ENCODE results near the gene DDX6.

DDX6 gene

DNA sequence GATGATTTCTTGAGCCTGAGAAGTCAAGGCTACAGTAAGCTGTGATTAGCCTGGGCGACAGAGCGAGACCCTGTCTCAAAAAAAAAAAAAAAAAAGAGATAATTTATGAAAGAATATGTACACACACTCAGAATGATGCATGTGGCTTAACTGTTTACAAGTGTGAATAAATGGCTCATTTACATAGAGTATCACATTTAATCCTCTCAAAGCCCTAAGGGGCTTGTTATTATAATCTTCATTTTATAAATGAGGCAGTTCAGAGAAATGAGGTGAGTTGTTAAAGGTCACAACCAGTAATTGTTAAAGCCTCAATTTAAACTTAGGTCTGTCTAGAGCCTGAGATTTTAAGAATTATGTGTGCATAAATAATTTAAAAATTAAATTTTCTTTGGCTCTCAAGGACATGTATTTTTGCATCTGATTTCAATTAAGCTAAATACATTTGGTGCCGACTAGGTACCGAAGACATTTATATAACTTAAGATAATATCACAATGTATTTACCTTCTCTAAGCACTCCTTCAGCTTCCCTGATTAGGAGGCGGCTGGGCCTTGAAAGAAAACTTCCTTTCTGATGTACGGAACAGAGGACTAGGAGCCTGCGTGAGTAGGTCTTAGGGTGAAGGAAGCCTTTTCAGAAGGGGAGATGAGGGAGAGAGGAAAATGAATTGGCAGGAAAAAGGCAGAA is 28.5 kb upstream of the DDX6 start:
- no peak for TF ChIP-seq KLF9 (tag by site-specific recombination; IDR thresholded peaks at IDR 0.05; ENCODE audit: low read depth)
- no peak for TF ChIP-seq ZNF354C (tag by site-specific recombination; IDR thresholded peaks at IDR 0.05; ENCODE audit: borderline replicate concordance, low read depth)
- no peak for TF ChIP-seq ZNF549 (tag by site-specific recombination; IDR thresholded peaks at IDR 0.05)
- TF ChIP-seq YY2 (tag by site-specific recombination; IDR thresholded peaks at IDR 0.05) = no peak
- TF ChIP-seq ZNF248 (tag by site-specific recombination; IDR thresholded peaks at IDR 0.05) = no peak
- no peak for TF ChIP-seq MYNN (tag by site-specific recombination; IDR thresholded peaks at IDR 0.05; ENCODE audit: borderline replicate concordance)
- TF ChIP-seq ZNF704 (tag by site-specific recombination; IDR thresholded peaks at IDR 0.05) = no peak
- TF ChIP-seq, protein P1, sequence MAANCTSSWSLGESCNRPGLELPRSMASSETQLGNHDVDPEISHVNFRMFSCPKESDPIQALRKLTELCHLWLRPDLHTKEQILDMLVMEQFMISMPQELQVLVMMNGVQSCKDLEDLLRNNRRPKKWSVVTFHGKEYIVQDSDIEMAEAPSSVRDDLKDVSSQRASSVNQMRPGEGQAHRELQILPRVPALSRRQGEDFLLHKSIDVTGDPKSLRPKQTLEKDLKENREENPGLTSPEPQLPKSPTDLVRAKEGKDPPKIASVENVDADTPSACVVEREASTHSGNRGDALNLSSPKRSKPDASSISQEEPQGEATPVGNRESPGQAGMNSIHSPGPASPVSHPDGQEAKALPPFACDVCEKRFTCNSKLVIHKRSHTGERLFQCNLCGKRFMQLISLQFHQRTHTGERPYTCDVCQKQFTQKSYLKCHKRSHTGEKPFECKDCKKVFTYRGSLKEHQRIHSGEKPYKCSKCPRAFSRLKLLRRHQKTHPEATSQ (tag by site-specific recombination; IDR thresholded peaks at IDR 0.05) = no peak
- TF ChIP-seq ZNF221 (tag by site-specific recombination; IDR thresholded peaks at IDR 0.05; ENCODE audit: borderline replicate concordance) = no peak
- no peak for TF ChIP-seq WT1 (tag by site-specific recombination; IDR thresholded peaks at IDR 0.05)
- TF ChIP-seq ZNF529 (tag by site-specific recombination; IDR thresholded peaks at IDR 0.05; ENCODE audit: insufficient replicate concordance) = no peak
- no peak for TF ChIP-seq SP3 (tag by site-specific recombination; IDR thresholded peaks at IDR 0.05)
- no peak for TF ChIP-seq ZFP37 (tag by site-specific recombination; IDR thresholded peaks at IDR 0.05)
- TF ChIP-seq ZNF112 (tag by site-specific recombination; IDR thresholded peaks at IDR 0.05) = no peak
- no peak for TF ChIP-seq TCF7L2 (IDR thresholded peaks at IDR 0.05; ENCODE audit: borderline replicate concordance, low read depth, low read length)
- TF ChIP-seq ZNF660 (tag by site-specific recombination; IDR thresholded peaks at IDR 0.05) = no peak
- no peak for TF ChIP-seq ZNF426 (tag by site-specific recombination; IDR thresholded peaks at IDR 0.05)
- no peak for TF ChIP-seq ZNF600 (tag by site-specific recombination; IDR thresholded peaks at IDR 0.05)
- TF ChIP-seq ZNF596 (tag by site-specific recombination; IDR thresholded peaks at IDR 0.05) = no peak
- no peak for TF ChIP-seq HOXC10 (CRISPR knock-in tag; IDR thresholded peaks at IDR 0.05)
- H3K4me1 ChIP-seq (ENCODE audit: control insufficient read depth, insufficient read depth, low read length) = no peaks in the 10 kb centered on the region
- no peaks in the 10 kb centered on the region for H3K36me3 ChIP-seq (ENCODE audit: control insufficient read depth in 2 of 2, insufficient read depth in 1 of 2, low read length in 2 of 2)
- CTCF ChIA-PET = no interaction called here
- H3K4me3 ChIP-seq (ENCODE audit: low read depth, low read length) = no peak overlapping the region
- H3K27ac ChIP-seq (ENCODE audit: extremely low read depth, low read depth, low read length) = no peak overlapping the region
- no peaks in the 10 kb centered on the region for H3K9me3 ChIP-seq (ENCODE audit: control insufficient read depth, insufficient read depth, low read depth, low read length)
- POLR2A ChIA-PET = no interaction called here

DNA sequence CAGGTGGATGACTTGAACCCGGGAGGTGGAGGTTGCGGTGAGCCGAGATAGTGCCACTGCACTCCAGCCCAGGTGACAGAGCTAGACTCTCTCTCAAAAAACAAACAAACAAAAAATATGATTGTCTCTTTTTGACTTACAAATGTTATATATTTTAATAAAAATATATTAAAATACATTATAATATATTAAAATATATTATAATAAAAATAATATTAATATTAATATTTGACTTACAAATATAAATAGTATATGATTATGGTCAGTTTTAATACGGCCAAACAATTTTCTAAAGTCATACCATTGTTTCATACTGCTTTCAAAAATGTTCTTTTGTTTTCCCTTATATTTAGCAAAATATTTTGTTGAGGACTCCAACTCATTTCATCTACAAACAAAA is 27.2 kb upstream of the DDX6 start:
- Histone ChIP-seq H3K4me3 (ENCODE audit: low read depth, low read length) (no peak overlapping the region), H3K4me1 (ENCODE audit: control insufficient read depth, insufficient read depth, low read length) (no peaks in the 10 kb centered on the region), H3K27ac (ENCODE audit: extremely low read depth, low read depth, low read length) (no peak overlapping the region), H3K9me3 (ENCODE audit: control insufficient read depth, insufficient read depth, low read depth, low read length) (no peaks in the 10 kb centered on the region), H3K36me3 (ENCODE audit: control insufficient read depth in 2 of 2, insufficient read depth in 1 of 2, low read length in 2 of 2) (no peaks in the 10 kb centered on the region)
- no peak for TF ChIP-seq ELK4 (IDR thresholded peaks at IDR 0.05; ENCODE audit: borderline replicate concordance, low read depth, low read length)
- TF ChIP-seq, protein P2, sequence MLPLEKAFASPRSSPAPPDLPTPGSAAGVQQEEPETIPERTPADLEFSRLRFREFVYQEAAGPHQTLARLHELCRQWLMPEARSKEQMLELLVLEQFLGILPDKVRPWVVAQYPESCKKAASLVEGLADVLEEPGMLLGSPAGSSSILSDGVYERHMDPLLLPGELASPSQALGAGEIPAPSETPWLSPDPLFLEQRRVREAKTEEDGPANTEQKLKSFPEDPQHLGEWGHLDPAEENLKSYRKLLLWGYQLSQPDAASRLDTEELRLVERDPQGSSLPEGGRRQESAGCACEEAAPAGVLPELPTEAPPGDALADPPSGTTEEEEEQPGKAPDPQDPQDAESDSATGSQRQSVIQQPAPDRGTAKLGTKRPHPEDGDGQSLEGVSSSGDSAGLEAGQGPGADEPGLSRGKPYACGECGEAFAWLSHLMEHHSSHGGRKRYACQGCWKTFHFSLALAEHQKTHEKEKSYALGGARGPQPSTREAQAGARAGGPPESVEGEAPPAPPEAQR (tag by site-specific recombination; IDR thresholded peaks at IDR 0.05) = no peak
- no peak for TF ChIP-seq ZNF624 (tag by site-specific recombination; IDR thresholded peaks at IDR 0.05)
- no peak for TF ChIP-seq ZNF324 (tag by site-specific recombination; IDR thresholded peaks at IDR 0.05)
- TF ChIP-seq BCL11B (tag by site-specific recombination; IDR thresholded peaks at IDR 0.05; ENCODE audit: low read depth) = no peak
- no peak for TF ChIP-seq ZNF133 (tag by site-specific recombination; IDR thresholded peaks at IDR 0.05)
- POLR2A ChIA-PET = no interaction called here
- CTCF ChIA-PET = no interaction called here

Data from HEK293 (cell line).